HL-60 (cell line): ENCODE measurements around the gene BABAM2.

Source experiments
- DNase-seq, 2 experiments: peaks; one replicate each; pipeline ENCODE4 v3.0.0-alpha.2; 2010 to 2020; ENCODE audit warnings: low read depth in 1 of 2, low spot score in 1 of 2
- H3K27ac ChIP-seq: fragments of 250-450 bp; sonication (Bioruptor Pico); replicated peaks from 2 replicates; pipeline ENCODE4 v1.5.1; 2020; ENCODE audit warnings: mild to moderate bottlenecking, moderate library complexity
- H3K27me3 ChIP-seq: fragments of 250-450 bp; sonication (Bioruptor Pico); 2 replicates; pipeline ENCODE4 v1.5.1; 2021; ENCODE audit warnings: mild to moderate bottlenecking, moderate library complexity; ENCODE audit not compliant: insufficient read depth, poor library complexity, severe bottlenecking
- H3K4me3 ChIP-seq: replicated peaks from 2 replicates; pipeline ENCODE4 v1.5.1; 2011; ENCODE audit warnings: mild to moderate bottlenecking, control low read depth, low read length; ENCODE audit not compliant: insufficient read depth
- GABPA ChIP-seq: IDR thresholded peaks from 2 replicates; pipeline ENCODE4 v1.6.1; 2012; ENCODE audit warnings: low read depth
- POLR2AphosphoS5 ChIP-seq: IDR thresholded peaks from 2 replicates; pipeline ENCODE4 v1.6.1; 2012; ENCODE audit warnings: low read depth
- SPI1 ChIP-seq: IDR thresholded peaks from 2 replicates; pipeline ENCODE4 v1.6.1; 2012; ENCODE audit warnings: low read depth, mild to moderate bottlenecking, borderline replicate concordance
- TF ChIP-seq, protein P1 (sequence below): IDR thresholded peaks from 2 replicates; pipeline ENCODE4 v1.6.1; 2012; ENCODE audit warnings: low read depth; ENCODE audit not compliant: insufficient replicate concordance
- TF ChIP-seq, protein P2 (sequence below): IDR thresholded peaks from one replicate; pipeline ENCODE4 v1.5.1; 2011; ENCODE audit warnings: low read length, control low read depth, inconsistent platforms; ENCODE audit not compliant: insufficient read depth

The BABAM2 gene

DNA sequence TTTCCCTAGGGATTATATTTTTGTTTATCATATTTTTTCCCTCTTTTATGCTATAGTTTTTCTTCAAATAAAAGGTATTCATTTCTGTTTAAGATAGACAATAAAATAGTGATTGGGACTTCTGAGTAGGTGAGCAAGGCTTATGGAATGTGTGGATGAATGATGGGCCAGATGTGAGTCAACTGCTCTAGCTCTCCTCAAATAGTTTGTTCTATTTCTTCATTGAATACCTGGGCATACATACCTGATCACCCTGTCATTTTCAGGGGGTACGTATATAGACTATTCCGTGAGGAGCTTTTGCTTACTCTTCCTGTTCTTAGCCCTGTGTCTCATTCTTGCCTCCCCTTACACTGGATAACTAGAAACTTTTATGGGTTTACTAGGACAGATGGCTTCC lies 41.9 kb downstream of the BABAM2 start:
- no peak for DNase-seq
- Histone ChIP-seq H3K27ac (no peak overlapping the region), H3K27me3 (no peaks in the 10 kb centered on the region), H3K4me3 (no peak overlapping the region)
- TF ChIP-seq SPI1 (no peak), GABPA (no peak)
- TF ChIP-seq, protein P1, sequence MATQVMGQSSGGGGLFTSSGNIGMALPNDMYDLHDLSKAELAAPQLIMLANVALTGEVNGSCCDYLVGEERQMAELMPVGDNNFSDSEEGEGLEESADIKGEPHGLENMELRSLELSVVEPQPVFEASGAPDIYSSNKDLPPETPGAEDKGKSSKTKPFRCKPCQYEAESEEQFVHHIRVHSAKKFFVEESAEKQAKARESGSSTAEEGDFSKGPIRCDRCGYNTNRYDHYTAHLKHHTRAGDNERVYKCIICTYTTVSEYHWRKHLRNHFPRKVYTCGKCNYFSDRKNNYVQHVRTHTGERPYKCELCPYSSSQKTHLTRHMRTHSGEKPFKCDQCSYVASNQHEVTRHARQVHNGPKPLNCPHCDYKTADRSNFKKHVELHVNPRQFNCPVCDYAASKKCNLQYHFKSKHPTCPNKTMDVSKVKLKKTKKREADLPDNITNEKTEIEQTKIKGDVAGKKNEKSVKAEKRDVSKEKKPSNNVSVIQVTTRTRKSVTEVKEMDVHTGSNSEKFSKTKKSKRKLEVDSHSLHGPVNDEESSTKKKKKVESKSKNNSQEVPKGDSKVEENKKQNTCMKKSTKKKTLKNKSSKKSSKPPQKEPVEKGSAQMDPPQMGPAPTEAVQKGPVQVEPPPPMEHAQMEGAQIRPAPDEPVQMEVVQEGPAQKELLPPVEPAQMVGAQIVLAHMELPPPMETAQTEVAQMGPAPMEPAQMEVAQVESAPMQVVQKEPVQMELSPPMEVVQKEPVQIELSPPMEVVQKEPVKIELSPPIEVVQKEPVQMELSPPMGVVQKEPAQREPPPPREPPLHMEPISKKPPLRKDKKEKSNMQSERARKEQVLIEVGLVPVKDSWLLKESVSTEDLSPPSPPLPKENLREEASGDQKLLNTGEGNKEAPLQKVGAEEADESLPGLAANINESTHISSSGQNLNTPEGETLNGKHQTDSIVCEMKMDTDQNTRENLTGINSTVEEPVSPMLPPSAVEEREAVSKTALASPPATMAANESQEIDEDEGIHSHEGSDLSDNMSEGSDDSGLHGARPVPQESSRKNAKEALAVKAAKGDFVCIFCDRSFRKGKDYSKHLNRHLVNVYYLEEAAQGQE = no peak
- TF ChIP-seq, protein P2, sequence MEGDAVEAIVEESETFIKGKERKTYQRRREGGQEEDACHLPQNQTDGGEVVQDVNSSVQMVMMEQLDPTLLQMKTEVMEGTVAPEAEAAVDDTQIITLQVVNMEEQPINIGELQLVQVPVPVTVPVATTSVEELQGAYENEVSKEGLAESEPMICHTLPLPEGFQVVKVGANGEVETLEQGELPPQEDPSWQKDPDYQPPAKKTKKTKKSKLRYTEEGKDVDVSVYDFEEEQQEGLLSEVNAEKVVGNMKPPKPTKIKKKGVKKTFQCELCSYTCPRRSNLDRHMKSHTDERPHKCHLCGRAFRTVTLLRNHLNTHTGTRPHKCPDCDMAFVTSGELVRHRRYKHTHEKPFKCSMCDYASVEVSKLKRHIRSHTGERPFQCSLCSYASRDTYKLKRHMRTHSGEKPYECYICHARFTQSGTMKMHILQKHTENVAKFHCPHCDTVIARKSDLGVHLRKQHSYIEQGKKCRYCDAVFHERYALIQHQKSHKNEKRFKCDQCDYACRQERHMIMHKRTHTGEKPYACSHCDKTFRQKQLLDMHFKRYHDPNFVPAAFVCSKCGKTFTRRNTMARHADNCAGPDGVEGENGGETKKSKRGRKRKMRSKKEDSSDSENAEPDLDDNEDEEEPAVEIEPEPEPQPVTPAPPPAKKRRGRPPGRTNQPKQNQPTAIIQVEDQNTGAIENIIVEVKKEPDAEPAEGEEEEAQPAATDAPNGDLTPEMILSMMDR = no peak

DNA sequence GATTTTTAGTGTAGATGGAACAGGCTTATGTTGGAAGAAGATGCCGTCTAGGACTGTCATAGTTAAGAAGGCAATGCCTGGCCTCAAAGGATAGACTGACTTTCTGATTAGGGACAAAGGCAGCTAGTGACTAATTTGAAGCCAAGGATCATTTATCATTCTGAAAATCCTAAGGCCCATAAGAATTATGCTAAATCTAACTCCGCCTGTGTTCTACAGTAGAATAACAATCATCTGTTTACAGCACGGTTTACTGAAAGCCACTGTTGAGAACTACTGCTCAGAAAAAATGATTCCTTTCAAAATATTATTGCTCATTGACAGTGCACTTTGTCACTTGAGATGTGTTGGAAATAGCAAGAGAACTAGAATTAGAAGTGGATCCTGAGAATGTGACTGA lies 44.5 kb downstream of the BABAM2 start:
- Histone ChIP-seq H3K4me3 (no peak overlapping the region), H3K27me3 (no peaks in the 10 kb centered on the region), H3K27ac (no peak overlapping the region)
- TF ChIP-seq, protein P2 = no peak
- TF ChIP-seq SPI1 = no peak
- TF ChIP-seq GABPA = no peak
- TF ChIP-seq POLR2AphosphoS5 = no peak
- TF ChIP-seq, protein P1 = no peak
- no peak for DNase-seq

DNA sequence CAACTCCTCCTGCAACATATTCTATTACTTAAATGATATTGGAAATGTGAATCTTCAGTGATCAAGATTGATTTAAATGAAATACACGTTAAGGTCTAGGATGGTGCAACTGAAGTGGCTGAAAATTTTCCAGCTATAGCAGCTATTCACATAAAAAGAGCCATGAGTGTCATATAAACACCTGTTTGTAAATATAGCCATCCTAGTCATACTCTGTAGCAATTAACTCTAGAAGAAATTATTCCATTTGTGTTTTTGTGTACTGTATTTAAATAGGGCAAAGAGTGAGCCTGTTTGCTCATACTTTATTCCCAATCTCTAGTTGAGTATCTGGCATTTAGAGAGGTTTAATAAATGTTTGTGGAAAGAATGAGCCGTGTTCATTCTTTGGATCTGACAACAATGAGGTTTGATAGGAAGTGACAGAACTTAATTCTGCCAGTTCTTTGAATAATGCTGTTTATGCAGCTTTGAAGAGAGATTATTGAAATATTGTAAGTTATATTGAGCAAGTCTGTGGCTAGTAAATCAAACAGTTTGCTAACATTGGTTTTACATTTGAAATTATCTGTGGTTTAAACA lies 49.7 kb downstream of the BABAM2 start:
- H3K27ac ChIP-seq = no peak overlapping the region
- DNase-seq = no peak
- no peaks in the 10 kb centered on the region for H3K27me3 ChIP-seq
- no peak overlapping the region for H3K4me3 ChIP-seq
- TF ChIP-seq, protein P1 = no peak
- TF ChIP-seq POLR2AphosphoS5 (no peak), SPI1 (no peak), GABPA (no peak)
- TF ChIP-seq, protein P2 = no peak
